GM12801 (cell line): ENCODE data around the gene KCNAB1.

Experiments used
- TF ChIP-seq, protein P1 (sequence below): IDR thresholded peaks from one replicate; pipeline ENCODE4 v1.5.1; 2011; ENCODE audit warnings: control low read depth; ENCODE audit not compliant: insufficient read length; ENCODE audit errors: extremely low read depth

Gene KCNAB1

DNA sequence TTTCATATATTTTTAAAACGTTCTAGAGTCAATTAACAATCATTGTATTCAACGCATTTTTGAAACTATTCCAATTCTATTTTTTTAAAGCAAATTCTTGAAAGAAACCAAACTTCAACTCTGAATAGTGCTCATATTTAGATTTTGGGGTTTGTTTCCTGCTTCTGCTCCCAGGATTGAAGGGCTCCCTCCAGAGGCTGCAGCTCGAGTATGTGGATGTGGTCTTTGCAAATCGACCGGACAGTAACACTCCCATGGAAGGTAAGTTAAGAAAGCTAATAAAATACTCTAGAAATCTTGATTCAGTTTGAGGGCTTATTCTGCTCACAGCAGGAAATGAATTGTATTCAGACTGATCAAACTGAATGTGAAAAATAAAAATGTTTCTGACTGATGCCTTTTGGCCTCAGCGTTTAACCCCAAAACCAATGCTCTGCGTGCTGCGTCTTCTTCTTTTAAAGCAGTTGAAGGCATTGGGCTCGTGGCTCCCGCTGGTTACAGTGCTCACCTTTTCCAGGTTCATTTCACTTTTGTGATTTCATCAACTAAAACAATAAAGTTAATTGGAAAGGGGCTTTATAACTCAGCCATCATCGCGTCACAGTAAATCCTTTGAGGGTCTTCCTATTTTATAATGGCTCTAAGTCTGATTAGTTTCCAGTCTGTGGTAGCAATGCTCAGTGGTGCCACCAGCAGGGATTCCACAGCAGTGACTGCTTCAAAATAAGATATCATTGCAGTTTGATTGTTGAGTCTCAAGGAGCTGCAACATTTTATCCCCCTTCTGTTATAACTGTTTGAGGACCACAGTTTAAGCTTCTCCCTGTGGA lies 354.4 kb downstream of the KCNAB1 start:
- TF ChIP-seq, protein P1, sequence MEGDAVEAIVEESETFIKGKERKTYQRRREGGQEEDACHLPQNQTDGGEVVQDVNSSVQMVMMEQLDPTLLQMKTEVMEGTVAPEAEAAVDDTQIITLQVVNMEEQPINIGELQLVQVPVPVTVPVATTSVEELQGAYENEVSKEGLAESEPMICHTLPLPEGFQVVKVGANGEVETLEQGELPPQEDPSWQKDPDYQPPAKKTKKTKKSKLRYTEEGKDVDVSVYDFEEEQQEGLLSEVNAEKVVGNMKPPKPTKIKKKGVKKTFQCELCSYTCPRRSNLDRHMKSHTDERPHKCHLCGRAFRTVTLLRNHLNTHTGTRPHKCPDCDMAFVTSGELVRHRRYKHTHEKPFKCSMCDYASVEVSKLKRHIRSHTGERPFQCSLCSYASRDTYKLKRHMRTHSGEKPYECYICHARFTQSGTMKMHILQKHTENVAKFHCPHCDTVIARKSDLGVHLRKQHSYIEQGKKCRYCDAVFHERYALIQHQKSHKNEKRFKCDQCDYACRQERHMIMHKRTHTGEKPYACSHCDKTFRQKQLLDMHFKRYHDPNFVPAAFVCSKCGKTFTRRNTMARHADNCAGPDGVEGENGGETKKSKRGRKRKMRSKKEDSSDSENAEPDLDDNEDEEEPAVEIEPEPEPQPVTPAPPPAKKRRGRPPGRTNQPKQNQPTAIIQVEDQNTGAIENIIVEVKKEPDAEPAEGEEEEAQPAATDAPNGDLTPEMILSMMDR = no peak

DNA sequence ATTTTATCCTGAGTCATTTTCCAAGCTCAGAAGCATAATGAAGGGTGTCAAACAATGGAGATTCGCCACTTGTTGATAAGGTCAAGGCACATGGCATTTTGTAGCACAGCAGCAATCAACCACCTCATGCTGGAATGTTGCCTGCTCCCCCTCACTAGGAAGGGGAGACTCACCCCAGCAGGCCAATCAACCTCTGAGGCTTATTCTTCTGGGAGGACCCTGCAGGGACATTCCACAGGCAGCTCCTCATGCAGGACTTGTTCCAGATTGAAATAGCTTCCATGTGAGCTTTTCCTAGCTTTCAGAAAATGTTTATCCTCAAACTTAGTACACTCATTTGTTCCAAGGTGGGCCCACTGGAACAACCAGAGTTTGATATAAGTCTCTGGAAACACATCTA lies 356.9 kb downstream of the KCNAB1 start:
- TF ChIP-seq, protein P1 = no peak

DNA sequence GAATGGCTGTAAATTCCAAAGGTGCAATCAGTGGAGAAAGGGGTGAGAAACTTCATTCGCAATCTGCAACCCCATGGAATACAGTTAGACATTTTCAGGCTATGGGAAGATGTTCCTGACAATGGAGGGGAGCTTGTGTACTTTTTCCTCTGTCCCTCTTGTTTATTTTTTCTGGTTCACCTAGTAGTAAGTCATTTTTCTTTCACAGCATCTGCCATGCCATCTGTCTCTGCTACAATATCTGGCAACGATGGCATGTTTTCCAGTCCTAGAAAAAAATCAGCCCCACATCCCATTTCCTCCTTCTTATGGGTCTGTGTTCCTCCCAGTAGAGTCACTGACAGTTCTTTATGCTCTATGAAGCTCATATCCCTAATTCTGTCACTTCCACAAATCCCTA lies 358.5 kb downstream of the KCNAB1 start:
- TF ChIP-seq, protein P1 = no peak

DNA sequence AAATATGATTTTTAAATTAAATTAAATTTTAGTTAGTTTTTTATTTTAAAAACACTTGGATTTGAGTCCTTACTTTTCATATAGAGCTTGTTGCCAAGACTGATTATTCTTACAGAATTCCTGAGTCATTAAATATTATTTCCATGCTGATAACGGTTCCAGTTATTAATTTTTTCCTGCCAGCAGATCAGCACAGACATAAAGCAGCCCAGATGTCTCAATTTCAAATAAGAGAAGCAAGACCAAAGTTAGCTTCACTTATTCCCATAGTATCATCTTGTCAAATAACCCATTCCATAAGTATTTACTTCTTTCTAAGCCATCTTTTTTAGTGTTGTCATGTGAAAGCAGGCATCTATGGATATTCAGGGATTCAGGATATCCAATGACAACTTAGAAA lies 359.2 kb downstream of the KCNAB1 start:
- TF ChIP-seq, protein P1 = no peak

DNA sequence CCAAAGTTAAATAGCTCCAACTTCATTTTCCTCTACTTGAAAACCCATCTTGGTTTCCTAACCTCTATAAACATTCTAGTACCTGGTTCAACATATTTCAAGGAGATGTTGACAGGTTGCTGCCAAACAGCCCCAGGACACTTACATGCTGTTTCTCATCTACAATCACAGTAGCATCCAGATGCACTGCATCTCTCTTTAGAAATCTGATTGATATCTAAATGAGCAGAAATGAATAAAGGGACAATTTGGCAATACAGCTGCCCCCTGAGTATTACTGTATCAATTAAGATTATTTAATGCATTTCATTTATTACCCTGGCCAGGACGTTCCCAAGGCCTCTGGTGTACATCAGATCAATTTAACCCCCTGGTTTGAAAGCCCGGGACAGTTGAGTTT lies 360.6 kb downstream of the KCNAB1 start:
- TF ChIP-seq, protein P1 = no peak

DNA sequence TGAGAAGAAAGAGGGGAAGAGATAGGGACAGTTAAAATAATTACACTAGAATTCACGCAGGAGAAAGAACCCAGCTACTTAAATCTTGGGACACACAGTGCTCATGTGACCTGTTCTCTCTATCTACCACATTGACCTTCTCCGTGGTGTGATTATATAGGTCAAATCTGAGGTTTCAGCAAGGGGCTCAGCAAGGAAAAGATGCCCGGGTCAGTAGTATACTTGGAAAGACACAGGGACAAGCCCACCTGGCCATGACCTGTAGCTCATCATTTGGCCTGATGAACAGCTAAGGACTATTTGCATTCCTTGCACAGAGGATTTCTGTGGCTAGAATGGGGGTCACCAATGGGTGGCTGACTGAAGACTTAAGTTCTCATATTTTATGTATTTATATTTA lies 362.6 kb downstream of the KCNAB1 start:
- TF ChIP-seq, protein P1 = no peak

DNA sequence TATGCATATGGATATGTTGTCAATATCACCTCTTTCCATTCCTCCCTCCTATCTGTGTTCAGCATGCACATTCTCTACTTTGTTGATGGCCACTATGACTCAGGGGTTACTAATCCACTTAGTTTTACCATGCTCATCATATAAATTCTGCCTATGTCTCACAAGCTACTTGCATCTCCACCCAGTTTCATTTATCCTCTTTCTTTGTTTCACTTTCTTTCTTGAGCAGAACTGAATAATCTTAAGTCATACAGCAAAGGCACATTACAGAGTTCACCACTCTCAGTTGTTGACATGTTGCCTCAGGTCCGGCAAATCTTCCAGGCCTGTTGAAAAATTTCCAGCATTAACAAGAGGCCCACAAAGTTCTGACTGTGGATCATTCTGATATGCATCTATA lies 363.0 kb downstream of the KCNAB1 start:
- TF ChIP-seq, protein P1 = no peak
